Cardiac muscle cell (in vitro differentiated cells and primary cell): ENCODE measurements around the gene INPP5F. TPM values are rescaled to one million over a fixed set of nuclear protein-coding genes. Genes with fewer than 3 reads are reported as not detected.

ENCODE experiments used
- DNase-seq, 2 donors: peaks; one replicate each; pipeline versions ENCODE4 v3.0.0 to v3.0.0-alpha.2; 2010 to 2017; ENCODE audit warnings: low read depth in 1 of 2, low spot score in 1 of 2
- H3K27ac ChIP-seq: fragments of 200-600 bp; sonication (generic); 2 replicates; pipeline ENCODE4 v1.5.1; 2016
- H3K27me3 ChIP-seq: fragments of 200-600 bp; sonication (generic); 2 replicates; pipeline ENCODE4 v1.6.0; 2016; ENCODE audit warnings: control low read depth
- H3K36me3 ChIP-seq: fragments of 200-600 bp; sonication (generic); 2 replicates; pipeline ENCODE4 v1.5.1; 2016; ENCODE audit warnings: control low read depth
- H3K4me1 ChIP-seq: fragments of 200-600 bp; sonication (generic); 2 replicates; pipeline ENCODE4 v1.8.1; 2017; ENCODE audit warnings: low read depth, mild to moderate bottlenecking, mixed run types
- H3K4me3 ChIP-seq: fragments of 200-600 bp; sonication (generic); 2 replicates; pipeline ENCODE4 v1.5.1; 2016; ENCODE audit warnings: mild to moderate bottlenecking
- H3K9me3 ChIP-seq: fragments of 200-600 bp; sonication (generic); 2 replicates; pipeline ENCODE4 v1.5.1; 2017; ENCODE audit warnings: low read depth, mild to moderate bottlenecking, control low read depth
- polyA plus RNA-seq: library from polyadenylated mRNA; unstranded; fragments of >200 nt; fragmentation: Nextera tagmentation; extraction: Ambion mirVana; gene quantifications from 2 replicates; pipeline ENCODE4 v1.2.1, GENCODE V29; 2016
- total RNA-seq: library from RNA; depleted of rRNA; stranded (reverse); fragments of >200 nt; gene quantifications from 2 replicates; pipeline ENCODE4 v1.2.3, GENCODE V29; 2016
- TF ChIP-seq, protein P1 (sequence below): IDR thresholded peaks from 2 replicates; pipeline ENCODE4 v1.5.1; 2012; ENCODE audit warnings: low read depth, mild to moderate bottlenecking, low read length

The INPP5F gene
- total and polyA plus RNA-seq, 2 experiments from 2014 or later: 10.2 to 15.7 TPM

DNA sequence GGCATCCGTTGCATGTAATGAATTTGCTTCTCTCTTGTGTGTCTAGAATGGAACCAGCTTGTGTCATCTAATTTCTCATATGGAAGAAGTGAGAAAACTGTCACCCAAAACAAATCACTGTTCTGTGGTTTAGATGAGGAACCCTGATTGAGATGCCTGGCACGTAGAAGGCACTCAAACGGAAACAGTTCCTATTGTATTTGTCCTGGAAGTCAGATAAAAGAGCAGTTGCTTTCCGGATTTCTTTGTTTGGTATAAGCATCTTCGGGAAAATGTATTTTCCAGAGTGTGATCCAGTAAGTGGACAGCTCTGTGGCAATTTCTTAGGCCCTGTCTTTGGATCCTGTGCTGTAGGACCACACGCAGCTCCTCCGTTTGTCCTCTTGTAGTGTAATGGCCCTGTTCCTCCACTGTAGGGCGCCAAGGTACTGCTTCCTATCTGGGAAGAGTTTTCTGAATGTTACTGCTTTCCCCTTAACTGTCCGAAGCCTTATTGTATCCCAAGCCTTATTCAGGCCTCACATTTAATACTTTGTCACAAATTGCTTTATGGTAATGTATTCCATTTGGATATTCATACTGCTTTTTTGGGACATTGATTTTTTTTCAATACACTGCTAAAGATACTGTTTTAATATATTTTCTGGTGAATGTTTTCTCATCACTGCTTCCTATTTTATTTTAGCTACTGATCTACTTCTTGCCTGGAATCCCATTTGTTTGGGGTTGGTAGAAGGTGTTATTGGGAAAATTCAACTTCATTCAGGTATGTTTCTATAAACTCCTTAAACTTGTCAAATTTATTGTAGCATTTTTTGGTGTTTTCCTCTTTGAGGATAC lies 24.8 kb downstream of the INPP5F start:
- TF ChIP-seq, protein P1, sequence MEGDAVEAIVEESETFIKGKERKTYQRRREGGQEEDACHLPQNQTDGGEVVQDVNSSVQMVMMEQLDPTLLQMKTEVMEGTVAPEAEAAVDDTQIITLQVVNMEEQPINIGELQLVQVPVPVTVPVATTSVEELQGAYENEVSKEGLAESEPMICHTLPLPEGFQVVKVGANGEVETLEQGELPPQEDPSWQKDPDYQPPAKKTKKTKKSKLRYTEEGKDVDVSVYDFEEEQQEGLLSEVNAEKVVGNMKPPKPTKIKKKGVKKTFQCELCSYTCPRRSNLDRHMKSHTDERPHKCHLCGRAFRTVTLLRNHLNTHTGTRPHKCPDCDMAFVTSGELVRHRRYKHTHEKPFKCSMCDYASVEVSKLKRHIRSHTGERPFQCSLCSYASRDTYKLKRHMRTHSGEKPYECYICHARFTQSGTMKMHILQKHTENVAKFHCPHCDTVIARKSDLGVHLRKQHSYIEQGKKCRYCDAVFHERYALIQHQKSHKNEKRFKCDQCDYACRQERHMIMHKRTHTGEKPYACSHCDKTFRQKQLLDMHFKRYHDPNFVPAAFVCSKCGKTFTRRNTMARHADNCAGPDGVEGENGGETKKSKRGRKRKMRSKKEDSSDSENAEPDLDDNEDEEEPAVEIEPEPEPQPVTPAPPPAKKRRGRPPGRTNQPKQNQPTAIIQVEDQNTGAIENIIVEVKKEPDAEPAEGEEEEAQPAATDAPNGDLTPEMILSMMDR: peak; percentile 98
- Histone ChIP-seq H3K27ac (no peak overlapping the region), H3K4me3 (no peak overlapping the region), H3K4me1 (peaks cover 16% of the 10 kb centered on the region), H3K36me3 (no peaks in the 10 kb centered on the region), H3K9me3 (no peaks in the 10 kb centered on the region), H3K27me3 (no peaks in the 10 kb centered on the region)
- DNase-seq: peak; percentile 77 to 89

DNA sequence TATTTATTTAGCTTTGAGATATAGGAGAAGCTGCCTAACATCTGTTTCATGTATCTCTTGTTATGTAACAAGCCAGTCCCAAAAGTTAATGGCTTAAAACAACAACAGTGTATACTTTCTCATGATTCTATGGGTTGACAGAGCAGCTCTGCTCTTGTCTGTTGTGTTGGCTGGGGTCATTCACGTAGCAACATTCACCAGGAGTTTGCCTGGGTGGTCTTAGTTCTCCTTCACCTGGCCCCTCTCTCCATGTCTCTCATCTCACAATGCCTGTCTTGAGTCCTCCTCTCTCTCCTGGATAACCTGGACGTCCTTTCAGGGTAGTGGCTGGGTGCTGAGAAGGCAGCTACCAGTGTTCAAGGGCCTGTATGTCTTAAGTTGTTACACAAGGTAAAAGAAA lies 27.5 kb downstream of the INPP5F start:
- TF ChIP-seq, protein P1: no peak
- Histone ChIP-seq H3K9me3 (no peaks in the 10 kb centered on the region), H3K27ac (no peak overlapping the region), H3K4me1 (peaks cover 16% of the 10 kb centered on the region), H3K36me3 (no peaks in the 10 kb centered on the region), H3K27me3 (no peaks in the 10 kb centered on the region), H3K4me3 (no peak overlapping the region)
- DNase-seq: no peak

DNA sequence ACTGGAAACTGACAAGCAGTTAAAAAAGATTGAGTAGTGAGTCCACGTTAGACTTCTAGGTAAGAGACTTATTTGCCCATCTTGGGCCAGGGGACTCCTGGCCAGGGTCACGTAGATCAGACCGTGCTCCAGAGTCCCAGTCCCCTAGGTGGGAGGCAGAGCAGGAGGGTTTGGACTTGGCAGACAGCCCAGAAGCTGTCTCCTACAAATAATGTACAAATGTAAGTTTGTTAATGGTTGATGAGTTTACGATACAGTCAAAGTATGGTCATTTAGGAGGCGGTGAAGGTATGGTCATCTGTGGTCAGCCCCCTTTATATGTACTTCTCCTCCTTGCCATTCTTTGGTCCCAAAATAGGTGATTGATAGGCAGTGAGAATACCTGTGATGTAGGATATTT lies 28.2 kb downstream of the INPP5F start:
- Histone ChIP-seq H3K9me3 (no peaks in the 10 kb centered on the region), H3K4me1 (peaks cover 16% of the 10 kb centered on the region), H3K27me3 (no peaks in the 10 kb centered on the region), H3K27ac (peak overlapping the region; percentile 5), H3K4me3 (no peak overlapping the region), H3K36me3 (no peaks in the 10 kb centered on the region)
- peak in 1 of 2 donors; percentile 67 for DNase-seq
- TF ChIP-seq, protein P1: no peak

DNA sequence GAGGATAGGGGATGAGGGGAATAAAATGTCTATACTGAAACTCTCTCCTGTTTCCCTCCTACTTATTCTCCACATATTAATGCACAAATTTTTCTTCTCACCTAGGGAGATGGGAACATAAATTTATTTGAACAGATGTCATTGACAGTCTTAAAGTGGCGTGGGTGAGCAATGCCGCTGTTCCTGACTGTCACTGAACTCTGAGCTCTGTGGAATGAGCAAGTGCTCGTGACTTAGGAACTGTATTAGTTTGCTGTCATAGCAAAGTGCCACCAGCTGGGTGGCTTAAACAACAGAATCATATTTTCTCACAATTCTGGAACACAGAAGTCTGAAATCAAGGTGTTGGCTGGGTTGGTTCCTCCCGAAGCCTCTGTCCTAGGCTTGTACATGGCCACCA lies 29.1 kb downstream of the INPP5F start:
- H3K4me3 ChIP-seq: no peak overlapping the region
- TF ChIP-seq, protein P1: no peak
- peak overlapping the region; percentile 5 for H3K27ac ChIP-seq

DNA sequence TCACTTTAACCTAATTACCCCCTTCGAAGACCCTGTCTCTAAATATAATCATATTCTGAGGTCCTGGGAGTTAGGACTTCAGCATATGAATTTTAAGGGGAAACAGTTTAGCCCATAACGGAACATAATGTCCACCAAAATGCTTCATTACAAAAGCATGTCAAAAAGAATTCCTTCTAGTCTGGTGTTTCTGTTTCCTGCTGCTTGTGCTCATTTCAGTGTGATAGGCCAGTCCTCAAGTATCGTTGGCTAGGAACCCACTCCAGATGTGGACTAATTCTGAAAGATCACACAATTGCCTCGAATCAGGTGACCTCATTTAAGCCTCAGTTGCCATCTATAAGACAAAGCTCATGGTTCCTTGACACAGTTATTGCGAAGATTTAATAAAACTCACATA lies 29.6 kb downstream of the INPP5F start:
- Histone ChIP-seq H3K27ac (no peak overlapping the region), H3K36me3 (no peaks in the 10 kb centered on the region), H3K4me1 (peaks cover 16% of the 10 kb centered on the region), H3K9me3 (no peaks in the 10 kb centered on the region), H3K4me3 (no peak overlapping the region), H3K27me3 (no peaks in the 10 kb centered on the region)
- no peak for DNase-seq
- TF ChIP-seq, protein P1: no peak

More for the DNA sequence above, 29.1 kb downstream of the INPP5F start:
- Histone ChIP-seq H3K27me3 (no peaks in the 10 kb centered on the region), H3K36me3 (no peaks in the 10 kb centered on the region), H3K4me1 (peaks cover 16% of the 10 kb centered on the region), H3K9me3 (no peaks in the 10 kb centered on the region)
- no peak for DNase-seq
